ENCODE data around the gene STARD9.
A peak's percentile ranks its signal among the peaks of the same experiment; 100 is the strongest.

The STARD9 gene

GRCh38 chr15:42584031-42584765 lies 8.8 kb downstream of the STARD9 start:
- CTCF ChIA-PET, result interaction anchor here (1.4 kb wide), 2 partner anchors 9 to 12 kb away, joined by 3 to 5 read pairs; no protein-coding TSS in a partner anchor
- DNase-seq (ENCODE audit: extremely low spot score), result no peak
- POLR2A ChIA-PET, result no interaction called here

GRCh38 chr15:42590619-42591237 lies 15.3 kb downstream of the STARD9 start:
- TF ChIP-seq CTCF (IDR thresholded peaks at IDR 0.05; ENCODE audit: control extremely low read depth, extremely low read depth, low read depth, missing control alignments), result no peak
- DNase-seq (ENCODE audit: extremely low spot score), result no peak
- CTCF ChIA-PET, result interaction anchor here (1.1 kb wide), 1 partner anchor 15 kb away, joined by 4 read pairs; no protein-coding TSS in a partner anchor
- POLR2A ChIA-PET, result interaction anchor here (0.7 kb wide), 1 partner anchor 359 kb away, joined by 3 read pairs; no protein-coding TSS in a partner anchor

More at GRCh38 chr15:42584031-42584765, 8.8 kb downstream of the STARD9 start:
- no peak for TF ChIP-seq CTCF (IDR thresholded peaks at IDR 0.05; ENCODE audit: control extremely low read depth, extremely low read depth, low read depth, missing control alignments)

- TF ChIP-seq CTCF (IDR thresholded peaks at IDR 0.05; ENCODE audit: control extremely low read depth, extremely low read depth, low read depth, missing control alignments), result peak; percentile 20
- ChIA-PET POLR2A (interaction anchor here (0.7 kb wide), 1 partner anchor 358 kb away, joined by 3 read pairs; no protein-coding TSS in a partner anchor), CTCF (interaction anchor here (1.0 to 1.4 kb wide), 3 partner anchors 9 to 14 kb away, joined by 4 to 5 read pairs (median 4); no protein-coding TSS in a partner anchor)
- no peak for DNase-seq (ENCODE audit: extremely low spot score)
Observed at GRCh38 chr15:42591238-42591934, 16.0 kb downstream of the STARD9 start.

- POLR2A ChIA-PET, result interaction anchor here (0.7 kb wide), 1 partner anchor 12 kb away, joined by 3 read pairs; no protein-coding TSS in a partner anchor
Observed at GRCh38 chr15:42592716-42593115, 17.3 kb downstream of the STARD9 start.

GRCh38 chr15:42593143-42593542 lies 17.7 kb downstream of the STARD9 start:
- POLR2A ChIA-PET, result interaction anchor here (0.7 kb wide), 1 partner anchor 13 kb away, joined by 3 read pairs; no protein-coding TSS in a partner anchor
- TF ChIP-seq CTCF (IDR thresholded peaks at IDR 0.05; ENCODE audit: control extremely low read depth, extremely low read depth, low read depth, missing control alignments), result no peak
- CTCF ChIA-PET, result interaction anchor here (1.0 to 1.5 kb wide), 5 partner anchors 10 to 20 kb away, joined by 3 to 5 read pairs (median 3); no protein-coding TSS in a partner anchor
- no peak for DNase-seq (ENCODE audit: extremely low spot score)

More at GRCh38 chr15:42592716-42593115, 17.3 kb downstream of the STARD9 start:
- DNase-seq (ENCODE audit: extremely low spot score), result no peak
- no peak for TF ChIP-seq CTCF (IDR thresholded peaks at IDR 0.05; ENCODE audit: control extremely low read depth, extremely low read depth, low read depth, missing control alignments)
- CTCF ChIA-PET, result interaction anchor here (1.0 to 1.5 kb wide), 6 partner anchors 9 to 20 kb away, joined by 3 to 5 read pairs (median 4); no protein-coding TSS in a partner anchor

- DNase-seq (ENCODE audit: extremely low spot score), result no peak
- POLR2A ChIA-PET, result no interaction called here
- no peak for TF ChIP-seq CTCF (IDR thresholded peaks at IDR 0.05; ENCODE audit: control extremely low read depth, extremely low read depth, low read depth, missing control alignments)
- CTCF ChIA-PET, result interaction anchor here (1.4 to 1.5 kb wide), 2 partner anchors 11 to 18 kb away, joined by 3 to 6 read pairs; no protein-coding TSS in a partner anchor
Observed at GRCh38 chr15:42594095-42594494, 18.7 kb downstream of the STARD9 start.

All from GM10248 (cell line).